Left forelimb (tissue), 1 donor: ENCODE measurements around the gene YIPF1.
"Not testable (repeated sequence)": the region's sequence is repeated elsewhere in the genome, so short reads cannot be mapped to it uniquely, and the experiment has no call there.

Source experiments
- DNase-seq: peaks from one replicate; pipeline ENCODE4 v3.0.0-alpha.2; 2018; ENCODE audit warnings: low spot score

YIPF1 gene

GRCh38 chr1:53837924-53838653, 51.5 kb downstream of the YIPF1 start, which contains the start of gene NDC1:
Gene NDC1, minus strand, starts transcription at chr1:53838296. Its CDS starts 35 bp downstream, at chr1:53838261.
- peak; percentile 94 for DNase-seq

GRCh38 chr1:53837646-53837923, 52.0 kb downstream of the YIPF1 start:
- DNase-seq, result no peak

GRCh38 chr1:53835491-53835890, 54.1 kb downstream of the YIPF1 start:
- no peak for DNase-seq

- DNase-seq, result no peak
Observed at GRCh38 chr1:53834776-53835175, 54.8 kb downstream of the YIPF1 start.

DNA sequence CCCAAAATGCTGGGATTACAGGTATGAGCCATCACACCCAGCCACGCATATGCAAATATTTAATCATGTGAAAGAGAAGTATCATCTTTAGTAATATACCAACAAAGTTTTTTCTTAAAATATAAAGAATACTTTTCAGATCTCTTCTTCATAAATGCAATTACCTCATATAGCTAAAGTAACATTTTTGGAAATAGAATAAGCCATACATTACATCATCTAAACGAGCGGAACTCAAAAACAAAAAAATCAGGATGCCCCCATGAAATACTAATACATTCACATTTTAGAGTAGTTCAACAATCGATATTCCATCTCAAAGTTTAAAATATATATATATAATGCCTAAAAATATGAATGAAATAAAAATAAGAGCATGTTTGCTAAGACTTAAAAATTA, 56.2 kb downstream of the YIPF1 start:
- no peak for DNase-seq

GRCh38 chr1:53826367-53826766, 63.2 kb downstream of the YIPF1 start:
- DNase-seq, result no peak

DNA sequence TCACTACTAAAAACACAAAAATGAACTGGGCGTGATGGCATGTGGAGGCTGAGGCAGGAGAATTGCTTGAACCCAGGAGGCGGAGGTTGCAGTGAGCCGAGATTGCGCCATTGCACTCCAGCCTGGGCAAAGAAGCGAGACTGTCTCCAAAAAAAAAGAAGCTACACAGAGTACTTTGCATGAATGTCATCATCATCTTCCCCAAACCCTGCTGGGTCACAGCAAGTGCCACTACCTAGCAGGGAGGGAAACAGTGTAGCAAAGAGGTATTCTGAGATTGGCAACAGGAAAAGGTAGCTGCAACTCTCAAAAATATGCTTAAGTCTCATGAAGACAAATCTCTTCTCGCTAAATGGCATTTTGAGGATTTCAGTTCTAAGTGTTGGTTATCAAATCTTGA, 64.3 kb downstream of the YIPF1 start:
- DNase-seq, result no peak

DNA sequence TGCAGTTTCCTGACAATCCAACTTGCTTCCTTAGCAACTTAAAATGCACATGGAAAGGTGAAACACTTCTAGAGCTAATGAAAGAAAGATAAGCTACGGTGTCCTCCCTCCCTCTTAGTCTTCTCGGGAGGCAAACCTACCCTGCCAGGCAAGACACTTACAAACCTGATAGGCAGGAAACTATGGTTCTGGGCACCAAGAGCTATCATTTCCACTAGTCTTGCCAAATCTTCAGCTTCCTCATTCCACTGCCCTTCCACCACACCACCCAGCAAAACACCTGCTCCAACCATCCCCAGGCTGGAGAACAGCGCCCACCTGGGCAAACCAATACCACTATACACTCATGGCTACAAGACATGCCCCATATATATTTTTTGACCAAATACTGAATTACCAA, 66.7 kb downstream of the YIPF1 start:
- DNase-seq, result no peak

DNA sequence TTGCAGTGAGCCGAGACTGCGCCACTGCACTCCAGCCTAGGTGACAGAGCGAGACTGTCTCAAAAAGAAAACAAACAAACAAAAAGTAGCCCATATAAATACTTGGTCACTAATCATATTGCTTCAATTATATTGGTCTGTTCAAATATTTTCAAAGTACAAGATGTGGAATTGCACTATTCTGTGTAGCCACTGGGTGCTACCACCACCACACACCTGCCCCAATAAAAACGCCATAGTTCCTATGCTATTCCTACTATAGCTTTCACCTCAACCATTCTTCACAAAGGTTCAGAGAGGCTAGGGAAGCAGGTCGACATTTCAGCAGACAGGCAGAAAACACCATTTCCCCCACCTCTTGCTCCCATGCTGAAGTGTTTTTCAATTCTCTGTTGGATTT, 68.2 kb downstream of the YIPF1 start:
- no peak for DNase-seq

DNA sequence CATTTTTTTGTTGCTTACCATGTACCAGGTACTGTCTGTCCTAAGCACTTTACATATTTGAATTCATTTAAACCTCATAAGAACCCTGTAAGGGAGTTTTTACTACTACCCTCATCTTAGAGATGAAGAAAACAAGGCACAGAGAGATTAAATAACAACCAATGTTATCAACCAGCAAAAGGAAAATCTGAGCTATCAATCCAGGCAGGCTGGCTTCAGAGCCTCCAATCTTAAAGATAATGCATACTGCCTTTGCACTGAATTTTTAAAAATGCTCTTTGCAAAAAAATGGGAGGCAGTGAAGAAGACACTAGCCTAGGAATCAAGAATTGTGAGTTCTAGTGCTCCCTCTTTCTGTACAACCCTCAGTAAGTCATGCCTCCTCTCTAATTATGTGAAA, 70.2 kb downstream of the YIPF1 start:
- no peak for DNase-seq

DNA sequence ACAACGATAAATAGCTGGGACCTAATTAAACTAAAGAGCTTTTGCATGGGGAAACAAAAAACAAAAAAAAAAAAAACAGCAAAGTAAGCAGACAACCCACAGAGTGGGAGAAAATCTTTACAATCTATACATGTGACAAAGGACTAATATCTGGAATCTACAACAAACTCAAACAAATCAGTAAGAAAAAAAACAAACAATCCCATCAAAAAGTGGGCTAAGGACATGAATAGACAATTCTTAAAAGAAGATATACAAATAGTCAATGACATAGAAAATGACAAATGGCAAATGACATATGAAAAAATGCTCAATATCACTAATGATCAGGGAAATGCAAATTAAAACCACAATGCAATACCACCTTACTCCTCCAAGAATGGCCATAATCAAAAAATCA, 73.0 kb downstream of the YIPF1 start:
- DNase-seq, result not testable (repeated sequence)

GRCh38 chr1:53815484-53815883, 74.1 kb downstream of the YIPF1 start:
- not testable (repeated sequence) for DNase-seq

DNA sequence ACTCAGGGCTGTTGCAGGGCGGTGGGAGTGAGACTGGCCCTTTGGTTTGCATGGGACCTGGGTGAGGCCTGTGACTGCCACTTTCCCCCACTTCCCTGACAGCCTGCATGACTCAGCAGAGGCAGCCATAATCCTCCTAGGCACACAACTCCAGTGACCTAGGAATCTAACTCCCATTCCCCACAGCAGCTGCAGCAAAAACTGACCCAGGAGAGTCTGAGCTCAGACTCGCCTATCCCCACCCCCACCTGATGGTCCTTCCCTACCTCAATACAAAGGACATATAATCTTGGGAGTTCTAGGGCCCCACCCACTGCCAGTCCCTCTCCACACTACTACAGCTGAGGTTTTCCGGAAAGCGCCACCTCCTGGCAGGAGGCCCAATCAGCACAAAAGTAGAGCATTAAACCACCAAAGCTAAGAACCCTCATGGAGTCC, 78.2 kb downstream of the YIPF1 start:
- no peak for DNase-seq

- DNase-seq, result no peak
Observed at GRCh38 chr1:53810497-53810896, 79.1 kb downstream of the YIPF1 start.

- no peak for DNase-seq
Observed at GRCh38 chr1:53810007-53810406, 79.6 kb downstream of the YIPF1 start.

DNA sequence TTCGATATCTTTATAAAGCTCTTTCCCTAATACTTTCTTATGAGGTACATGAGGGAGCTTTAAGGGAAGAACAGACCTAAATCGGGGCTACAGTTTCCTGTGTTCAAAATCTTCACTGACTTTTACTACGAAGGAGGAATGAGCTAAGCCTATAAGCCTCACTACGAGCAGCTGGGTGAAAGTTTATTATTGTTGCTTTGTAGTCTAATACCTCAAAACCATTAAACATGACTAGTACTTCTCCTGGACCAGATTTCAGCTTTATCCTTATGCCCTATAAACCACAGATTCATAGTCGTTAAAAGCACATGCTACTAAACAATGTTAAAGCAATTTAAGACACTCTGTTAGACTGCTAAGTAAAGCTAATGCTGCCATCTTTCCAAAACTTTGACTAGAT, 81.7 kb downstream of the YIPF1 start:
- DNase-seq, result no peak

GRCh38 chr1:53804791-53805505, 84.6 kb downstream of the YIPF1 start:
- no peak for DNase-seq

GRCh38 chr1:53804181-53804580, 85.4 kb downstream of the YIPF1 start:
- DNase-seq, result no peak
